SJSA1 (cell line): ENCODE data around the gene PPCDC. TPM values are rescaled to one million over a fixed set of nuclear protein-coding genes. Genes with fewer than 3 reads are reported as not detected.

Source experiments
- DNase-seq, 2 experiments: peaks; one replicate each; pipeline ENCODE4 v3.0.0-alpha.2; 2015 to 2020; ENCODE audit warnings: low spot score in 2 of 2, low read depth in 1 of 2
- H3K27ac ChIP-seq: fragments of 250-450 bp; sonication (Bioruptor Pico); 2 replicates; pipeline ENCODE4 v1.5.1; 2020; ENCODE audit warnings: mild to moderate bottlenecking, moderate library complexity
- H3K27me3 ChIP-seq: fragments of 250-450 bp; sonication (Bioruptor Pico); replicated peaks from 2 replicates; pipeline ENCODE4 v1.5.1; 2020; ENCODE audit warnings: mild to moderate bottlenecking, moderate library complexity
- H3K36me3 ChIP-seq: fragments of 250-450 bp; sonication (Bioruptor Pico); 2 replicates; pipeline ENCODE4 v1.5.1; 2020; ENCODE audit warnings: mild to moderate bottlenecking
- H3K4me1 ChIP-seq: fragments of 250-450 bp; sonication (Bioruptor Pico); replicated peaks from 2 replicates; pipeline ENCODE4 v1.6.1; 2021; ENCODE audit warnings: mild to moderate bottlenecking
- H3K4me3 ChIP-seq: fragments of 250-450 bp; sonication (Bioruptor Pico); 2 replicates; pipeline ENCODE4 v1.5.1; 2020; ENCODE audit warnings: mild to moderate bottlenecking
- H3K9me3 ChIP-seq: fragments of 250-450 bp; sonication (Bioruptor Pico); replicated peaks from 2 replicates; pipeline ENCODE4 v1.5.1; 2020; ENCODE audit warnings: mild to moderate bottlenecking
- total RNA-seq: library from RNA; depleted of rRNA; stranded (reverse); fragments of >200 nt; shearing (Covaris generic); gene quantifications from 2 replicates; pipeline ENCODE4 v1.2.3, GENCODE V29; 2014

The PPCDC gene
- total RNA-seq, 1 experiment from 2014 or later: 12.9 TPM

DNA sequence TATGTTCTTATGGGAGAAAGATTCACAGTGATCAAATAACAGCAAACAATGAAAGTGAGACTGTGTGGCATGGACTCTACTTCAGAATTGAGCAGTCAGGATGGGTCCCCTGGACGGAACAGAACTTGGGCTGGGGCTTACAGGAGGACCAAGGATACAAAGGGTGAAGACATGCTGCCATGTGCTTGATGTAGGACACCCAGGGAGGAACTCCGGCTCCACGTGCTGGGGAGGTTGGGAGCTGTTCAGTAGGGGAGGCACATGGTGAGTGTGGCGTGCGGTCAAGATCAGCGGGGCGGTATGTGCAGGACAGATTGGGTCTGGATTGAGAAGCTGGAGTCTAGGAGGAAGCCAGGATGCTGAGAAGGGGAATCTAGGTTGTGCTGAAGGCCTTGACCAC lies 32.6 kb downstream of the PPCDC start:
- Histone ChIP-seq H3K4me1 (peaks cover 21% of the 10 kb centered on the region), H3K9me3 (no peaks in the 10 kb centered on the region), H3K36me3 (no peaks in the 10 kb centered on the region), H3K27me3 (no peaks in the 10 kb centered on the region), H3K4me3 (no peak overlapping the region), H3K27ac (no peak overlapping the region)
- no peak for DNase-seq

- Histone ChIP-seq H3K27ac (no peak overlapping the region), H3K9me3 (no peaks in the 10 kb centered on the region), H3K27me3 (no peaks in the 10 kb centered on the region), H3K4me3 (no peak overlapping the region), H3K36me3 (no peaks in the 10 kb centered on the region), H3K4me1 (peaks cover 29% of the 10 kb centered on the region)
- no peak for DNase-seq
Observed at GRCh38 chr15:75058127-75058905, 34.9 kb downstream of the PPCDC start.

DNA sequence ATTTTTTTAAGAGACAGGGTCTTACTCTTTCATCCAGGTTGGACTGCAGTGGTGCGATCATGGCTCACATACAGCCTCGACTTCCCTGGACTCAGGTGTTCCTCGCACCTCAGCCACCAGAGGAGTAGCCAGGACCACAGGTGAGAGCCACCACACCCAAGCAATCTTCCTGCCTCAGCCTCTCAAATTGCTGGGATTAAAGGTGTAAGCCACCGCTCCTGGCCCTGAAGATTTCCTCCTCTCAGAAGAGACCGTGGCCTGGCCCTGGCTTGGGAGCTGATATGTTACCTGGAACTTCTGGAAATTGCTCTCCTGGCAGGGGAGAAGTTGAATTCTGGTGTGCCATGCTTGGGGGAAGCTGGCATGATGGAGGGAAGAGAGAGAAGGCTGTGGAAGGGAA lies 36.2 kb downstream of the PPCDC start:
- no peak overlapping the region for H3K4me3 ChIP-seq
- H3K27ac ChIP-seq: no peak overlapping the region
- no peak for DNase-seq
- no peaks in the 10 kb centered on the region for H3K36me3 ChIP-seq
- H3K27me3 ChIP-seq: no peaks in the 10 kb centered on the region
- no peaks in the 10 kb centered on the region for H3K9me3 ChIP-seq
- H3K4me1 ChIP-seq: peaks cover 20% of the 10 kb centered on the region

- peaks cover 25% of the 10 kb centered on the region for H3K4me1 ChIP-seq
- DNase-seq: peak in 1 of 2 experiments; percentile 42
- H3K4me3 ChIP-seq: no peak overlapping the region
- H3K27me3 ChIP-seq: no peaks in the 10 kb centered on the region
- no peaks in the 10 kb centered on the region for H3K36me3 ChIP-seq
- H3K9me3 ChIP-seq: no peaks in the 10 kb centered on the region
- H3K27ac ChIP-seq: no peak overlapping the region
Observed at GRCh38 chr15:75061272-75061671, 37.9 kb downstream of the PPCDC start.

- Histone ChIP-seq H3K9me3 (no peaks in the 10 kb centered on the region), H3K27ac (no peak overlapping the region), H3K4me3 (no peak overlapping the region), H3K27me3 (no peaks in the 10 kb centered on the region), H3K4me1 (peaks cover 39% of the 10 kb centered on the region), H3K36me3 (no peaks in the 10 kb centered on the region)
- DNase-seq: peak in 1 of 2 experiments; percentile 25
Observed at GRCh38 chr15:75062706-75063105, 39.3 kb downstream of the PPCDC start.

- Histone ChIP-seq H3K27me3 (no peaks in the 10 kb centered on the region), H3K4me3 (no peak overlapping the region), H3K9me3 (no peaks in the 10 kb centered on the region), H3K27ac (no peak overlapping the region), H3K36me3 (no peaks in the 10 kb centered on the region), H3K4me1 (peaks cover 39% of the 10 kb centered on the region)
- peak in 1 of 2 experiments; percentile 30 for DNase-seq
Observed at GRCh38 chr15:75063338-75063737, 39.9 kb downstream of the PPCDC start.

DNA sequence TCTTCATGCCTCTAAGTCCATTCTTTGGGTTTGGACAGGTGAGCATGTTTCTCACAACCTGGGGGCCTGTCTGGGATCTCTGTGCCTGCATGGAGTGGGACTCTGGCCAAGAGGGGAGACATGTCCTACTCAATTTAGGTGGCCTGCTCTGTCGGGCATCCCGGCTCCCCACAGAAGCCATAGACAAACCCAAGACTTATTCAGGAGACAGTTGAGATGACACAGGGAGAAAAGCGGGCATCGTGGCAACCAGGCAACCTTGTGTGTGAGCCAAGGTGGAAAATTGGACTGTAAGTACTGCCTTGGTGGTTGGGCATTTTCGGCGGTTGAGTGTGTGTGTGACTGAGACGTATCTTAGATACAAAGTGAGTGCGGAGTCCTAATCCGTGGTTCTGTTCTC lies 40.5 kb downstream of the PPCDC start:
- Histone ChIP-seq H3K4me3 (no peak overlapping the region), H3K9me3 (no peaks in the 10 kb centered on the region), H3K4me1 (peaks cover 40% of the 10 kb centered on the region), H3K27me3 (no peaks in the 10 kb centered on the region), H3K27ac (no peak overlapping the region), H3K36me3 (no peaks in the 10 kb centered on the region)
- DNase-seq: peak in 1 of 2 experiments; percentile 34

GRCh38 chr15:75064846-75065245 lies 41.5 kb downstream of the PPCDC start:
- Histone ChIP-seq H3K36me3 (no peaks in the 10 kb centered on the region), H3K27me3 (no peaks in the 10 kb centered on the region), H3K4me1 (peaks cover 44% of the 10 kb centered on the region), H3K27ac (no peak overlapping the region), H3K4me3 (no peak overlapping the region), H3K9me3 (no peaks in the 10 kb centered on the region)
- no peak for DNase-seq

- Histone ChIP-seq H3K27me3 (no peaks in the 10 kb centered on the region), H3K9me3 (no peaks in the 10 kb centered on the region), H3K36me3 (no peaks in the 10 kb centered on the region), H3K4me3 (no peak overlapping the region), H3K27ac (no peak overlapping the region), H3K4me1 (peaks cover 44% of the 10 kb centered on the region)
- DNase-seq: no peak
Observed at GRCh38 chr15:75065467-75065850, 42.1 kb downstream of the PPCDC start.

GRCh38 chr15:75065851-75066509 lies 42.6 kb downstream of the PPCDC start:
- Histone ChIP-seq H3K4me3 (no peak overlapping the region), H3K27me3 (no peaks in the 10 kb centered on the region), H3K36me3 (no peaks in the 10 kb centered on the region), H3K4me1 (peaks cover 41% of the 10 kb centered on the region), H3K9me3 (no peaks in the 10 kb centered on the region), H3K27ac (0 out of 2 replicates have a peak overlapping the region, but pooled peaks have one; percentile 21)
- DNase-seq: no peak

- H3K27me3 ChIP-seq: no peaks in the 10 kb centered on the region
- DNase-seq: peak; percentile 50 to 55
- peaks cover 33% of the 10 kb centered on the region for H3K4me1 ChIP-seq
- H3K36me3 ChIP-seq: no peaks in the 10 kb centered on the region
- peak overlapping the region; percentile 21; the same call in 1 of the 2 replicates for H3K27ac ChIP-seq
- no peak overlapping the region for H3K4me3 ChIP-seq
- H3K9me3 ChIP-seq: no peaks in the 10 kb centered on the region
Observed at GRCh38 chr15:75067123-75067830, 43.9 kb downstream of the PPCDC start.

DNA sequence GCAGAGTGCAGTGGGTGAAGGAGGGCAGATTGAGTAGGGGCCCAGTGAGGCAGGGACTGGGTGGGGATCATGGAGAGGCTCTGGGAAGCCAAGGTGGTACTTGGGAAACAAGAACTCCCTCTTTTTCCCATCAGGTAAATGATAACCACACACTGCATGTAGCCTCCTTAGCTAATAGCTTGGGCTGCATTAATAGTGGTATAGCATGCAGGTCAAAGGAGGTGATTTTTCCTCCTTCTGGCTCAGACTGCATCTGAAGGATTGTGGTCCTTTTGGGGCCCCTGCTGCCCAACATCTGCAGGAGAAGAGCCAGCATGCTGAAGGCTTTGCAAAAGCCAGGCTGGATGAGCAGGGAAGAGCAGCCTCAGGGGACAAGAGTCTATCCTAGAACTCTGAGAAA lies 45.4 kb downstream of the PPCDC start:
- no peaks in the 10 kb centered on the region for H3K27me3 ChIP-seq

GRCh38 chr15:75069301-75069925 lies 46.0 kb downstream of the PPCDC start:
- Histone ChIP-seq H3K9me3 (no peaks in the 10 kb centered on the region), H3K4me1 (peaks cover 38% of the 10 kb centered on the region), H3K27me3 (no peaks in the 10 kb centered on the region), H3K4me3 (no peak overlapping the region), H3K36me3 (no peaks in the 10 kb centered on the region), H3K27ac (no peak overlapping the region)
- DNase-seq: peak in 1 of 2 experiments; percentile 30

More for the DNA sequence above, 45.4 kb downstream of the PPCDC start:
- Histone ChIP-seq H3K27ac (no peak overlapping the region), H3K36me3 (no peaks in the 10 kb centered on the region), H3K4me3 (no peak overlapping the region), H3K9me3 (no peaks in the 10 kb centered on the region), H3K4me1 (peaks cover 38% of the 10 kb centered on the region)
- DNase-seq: peak in 1 of 2 experiments; percentile 18
